Stimulated activated CD4-positive, alpha-beta T cell treated with anti-CD3 and anti-CD28 coated beads, Interleukin-15, amount 100 ng/mL, for 1 hour (primary cell): Measurements from ENCODE around the gene FKRP.
"Not testable (repeated sequence)": the region's sequence is repeated elsewhere in the genome, so short reads cannot be mapped to it uniquely, and the experiment has no call there.

Experiments
- DNase-seq, 2 donors: peaks; one replicate each; pipeline ENCODE4 v3.0.0-alpha.2; 2020; ENCODE audit warnings: low read depth in 1 of 2, low spot score in 1 of 2

FKRP gene, protein sequence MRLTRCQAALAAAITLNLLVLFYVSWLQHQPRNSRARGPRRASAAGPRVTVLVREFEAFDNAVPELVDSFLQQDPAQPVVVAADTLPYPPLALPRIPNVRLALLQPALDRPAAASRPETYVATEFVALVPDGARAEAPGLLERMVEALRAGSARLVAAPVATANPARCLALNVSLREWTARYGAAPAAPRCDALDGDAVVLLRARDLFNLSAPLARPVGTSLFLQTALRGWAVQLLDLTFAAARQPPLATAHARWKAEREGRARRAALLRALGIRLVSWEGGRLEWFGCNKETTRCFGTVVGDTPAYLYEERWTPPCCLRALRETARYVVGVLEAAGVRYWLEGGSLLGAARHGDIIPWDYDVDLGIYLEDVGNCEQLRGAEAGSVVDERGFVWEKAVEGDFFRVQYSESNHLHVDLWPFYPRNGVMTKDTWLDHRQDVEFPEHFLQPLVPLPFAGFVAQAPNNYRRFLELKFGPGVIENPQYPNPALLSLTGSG

DNA sequence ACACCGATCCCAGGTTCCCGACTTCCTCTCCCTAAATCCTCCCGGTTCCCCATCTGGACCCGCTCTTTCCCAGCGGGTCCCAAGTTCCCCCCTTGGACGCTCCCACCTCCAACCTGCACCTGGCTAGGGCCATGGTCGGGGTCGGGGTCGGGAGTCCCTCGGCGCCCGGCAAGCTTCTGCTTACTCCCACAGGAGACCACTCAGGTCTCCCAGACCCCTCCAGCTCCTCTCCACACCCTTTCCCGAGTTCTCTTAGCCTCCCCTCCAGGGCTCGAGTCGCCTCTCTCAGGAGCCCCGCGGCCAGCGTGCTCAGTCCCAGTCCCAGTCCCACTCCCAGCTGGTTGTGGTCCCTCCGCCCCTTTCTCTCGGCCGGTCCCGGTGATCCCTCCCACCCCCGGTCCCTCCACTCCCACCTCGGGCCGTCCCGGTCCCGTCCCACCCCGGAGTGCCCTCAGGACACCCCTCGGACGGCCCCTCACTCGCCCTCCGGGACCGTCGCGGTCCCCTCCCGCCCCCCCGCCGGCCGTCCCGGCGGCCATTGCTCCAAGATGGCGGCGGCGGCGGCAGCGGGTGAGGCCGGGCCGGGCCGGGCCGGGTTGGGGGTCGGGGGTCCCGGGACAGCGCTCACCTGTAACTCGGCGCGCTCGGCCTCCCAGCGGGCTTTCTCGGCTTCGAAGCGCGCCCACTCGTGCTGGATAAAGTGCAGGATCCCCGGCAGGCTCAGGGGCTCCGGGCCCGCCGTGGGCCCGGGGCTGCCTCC lies at the start of gene FKRP:
Gene FKRP, plus strand, starts transcription at position 537 of the 760 bp plus-strand sequence. CDS start 9,394 bp downstream, outside the sequence.
- DNase-seq, result peak in 1 of 2 donors; percentile 35

GRCh38 chr19:46696866-46697203 lies 49.0 kb upstream of the FKRP start:
- no peak for DNase-seq

DNA sequence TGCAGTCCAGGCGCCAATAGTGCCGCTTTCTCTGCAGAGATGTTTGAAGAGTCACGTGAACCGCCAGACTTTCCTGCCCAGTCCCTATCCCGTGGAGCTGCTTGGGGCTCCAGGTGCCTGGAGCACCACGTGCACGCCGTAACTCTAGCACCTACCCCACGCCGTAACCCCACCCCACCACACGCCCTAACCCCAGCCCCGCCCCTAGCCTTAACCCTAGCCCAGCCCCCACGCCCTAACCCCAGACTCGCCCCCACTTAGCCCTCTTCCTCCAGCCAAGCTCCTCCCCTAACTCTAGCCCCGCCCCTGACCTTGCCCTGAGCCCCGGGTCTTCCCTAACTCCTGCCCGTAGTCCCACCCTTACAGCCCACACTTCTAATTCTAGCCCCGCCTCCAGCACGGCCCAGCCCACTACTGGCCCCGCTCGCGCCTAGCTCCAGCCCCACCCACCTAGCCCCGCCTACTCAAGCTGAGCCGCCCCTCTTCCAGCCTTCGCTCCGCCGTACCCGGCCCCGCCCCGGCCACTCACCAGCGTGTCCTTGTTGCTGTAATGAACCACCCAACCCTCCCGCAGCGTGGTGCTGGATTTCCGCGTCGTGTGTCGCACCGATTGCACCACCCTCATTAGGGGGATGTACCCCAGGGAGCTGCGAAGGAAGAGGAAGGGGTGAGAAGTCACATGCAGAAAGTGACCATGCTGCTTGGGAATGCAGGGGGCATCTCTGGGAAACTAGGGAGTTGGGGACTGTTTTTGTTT lies 48.5 kb upstream of the FKRP start:
- no peak for DNase-seq

- no peak for DNase-seq
Observed at GRCh38 chr19:46698395-46699321, 47.2 kb upstream of the FKRP start.

DNA sequence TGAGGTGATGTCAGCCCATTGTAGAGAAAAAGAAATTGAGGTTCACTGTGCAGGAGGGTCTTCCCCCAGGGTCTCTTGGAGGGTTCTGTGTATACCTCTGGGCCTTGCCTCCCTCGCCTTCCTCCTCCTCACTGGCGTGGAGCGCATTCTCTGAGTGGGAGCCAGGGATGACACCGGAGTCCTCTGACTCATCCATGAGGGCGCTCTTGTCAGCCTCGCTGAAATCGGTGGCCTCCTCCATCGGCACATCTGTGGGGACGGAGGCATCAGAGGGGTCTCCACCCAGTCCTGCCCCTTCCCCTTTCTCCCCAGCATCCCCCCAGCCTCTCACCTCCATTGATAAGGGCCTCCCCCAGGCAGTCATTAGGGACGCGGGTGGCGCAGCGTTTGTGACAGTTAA lies 45.2 kb upstream of the FKRP start:
- DNase-seq, result no peak

DNA sequence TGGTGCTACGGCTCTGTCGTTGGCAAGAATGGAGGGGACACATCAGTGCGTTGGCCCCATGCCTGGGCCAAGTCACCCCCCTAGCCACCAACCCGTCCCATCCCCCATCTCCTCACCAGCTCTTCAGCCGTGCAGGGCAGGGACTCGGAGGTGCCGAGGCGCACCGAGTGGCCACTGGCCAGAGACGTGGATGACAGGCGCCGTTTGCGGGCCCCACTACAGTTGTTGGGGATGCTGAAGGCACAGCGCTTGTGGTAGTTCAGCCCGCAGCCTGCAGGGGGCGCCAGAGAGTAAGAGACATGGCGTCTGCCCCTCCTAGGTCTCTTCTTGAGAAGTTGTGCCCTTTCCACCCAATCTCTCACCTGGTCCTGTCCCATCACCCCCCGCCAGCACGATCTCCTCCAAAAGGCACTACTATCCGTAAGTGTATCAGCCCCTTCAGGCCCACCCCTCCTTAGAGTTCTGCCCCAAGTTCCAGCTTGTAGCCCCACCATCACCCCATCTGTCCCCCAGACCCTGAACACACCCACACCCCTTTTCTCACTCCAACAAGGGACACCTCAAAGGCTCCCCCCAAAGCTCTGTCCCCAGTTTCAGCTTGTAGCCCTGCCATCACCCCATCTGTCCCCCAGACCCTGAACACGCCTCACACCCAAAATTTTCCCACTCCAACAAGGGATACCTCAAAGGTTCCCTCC lies 41.3 kb upstream of the FKRP start:
- DNase-seq, result peak; percentile 73 to 85

GRCh38 chr19:46710687-46711086 lies 35.2 kb upstream of the FKRP start:
- DNase-seq, result no peak

DNA sequence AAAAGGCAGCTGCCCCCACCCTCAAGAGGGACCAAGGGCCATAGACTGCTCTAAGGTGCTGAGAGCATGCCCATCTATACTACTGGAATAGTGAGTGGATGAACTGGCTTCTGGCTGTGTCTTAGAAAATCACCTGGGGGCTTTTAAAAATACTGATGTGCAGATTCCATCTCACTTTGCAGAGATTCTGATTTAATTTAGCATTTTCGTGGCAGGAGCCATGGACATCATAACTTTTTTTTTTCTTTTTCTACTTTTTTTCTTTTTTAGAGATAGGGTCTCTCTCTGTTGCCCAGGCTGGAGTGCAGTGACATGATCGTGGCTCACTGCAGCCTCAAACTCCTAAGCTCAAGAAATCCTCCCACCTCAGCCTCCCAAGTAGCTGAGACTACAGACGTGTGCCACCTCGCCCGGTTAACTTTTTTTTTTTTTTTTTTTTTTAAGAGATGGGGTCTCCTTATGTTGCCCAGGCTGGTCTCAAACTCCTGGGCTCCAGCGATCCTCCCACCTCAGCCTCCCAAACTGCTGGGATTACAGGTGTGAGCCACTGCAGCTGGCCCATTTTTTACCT lies 33.0 kb upstream of the FKRP start:
- not testable (repeated sequence) for DNase-seq

DNA sequence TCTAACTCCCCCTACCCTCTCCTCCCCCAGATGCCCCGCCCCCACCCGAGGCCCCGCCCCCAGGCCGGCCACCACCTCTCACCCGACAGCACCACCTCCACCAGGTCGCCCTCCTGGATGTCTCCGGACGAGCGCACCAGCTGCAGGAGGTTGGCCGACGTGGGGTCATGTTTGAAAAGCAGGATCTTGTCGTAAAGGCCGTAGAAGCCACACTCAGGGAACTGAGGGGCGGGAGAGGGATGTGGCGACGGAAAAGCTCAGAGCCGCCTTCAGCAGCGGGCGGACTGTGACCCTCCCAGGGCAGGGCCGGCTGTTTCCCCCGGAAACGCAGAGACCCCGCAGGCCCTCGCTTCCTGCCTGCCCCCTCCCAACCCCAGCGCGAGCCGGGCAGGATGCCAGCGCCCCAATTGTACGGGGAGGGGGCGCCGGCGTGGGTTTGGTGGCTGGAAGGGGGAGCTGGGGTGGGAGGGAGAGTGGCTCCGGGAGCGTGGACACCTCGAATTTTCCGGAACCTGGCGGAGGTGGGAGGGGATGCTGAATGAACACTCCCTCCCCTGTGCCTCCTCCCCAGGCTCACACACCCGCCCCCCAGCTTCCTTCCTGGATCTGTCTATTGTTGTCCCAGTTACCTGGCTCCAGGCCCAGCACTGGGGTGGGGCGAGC lies 31.9 kb upstream of the FKRP start:
- peak; percentile 41 to 65 for DNase-seq

DNA sequence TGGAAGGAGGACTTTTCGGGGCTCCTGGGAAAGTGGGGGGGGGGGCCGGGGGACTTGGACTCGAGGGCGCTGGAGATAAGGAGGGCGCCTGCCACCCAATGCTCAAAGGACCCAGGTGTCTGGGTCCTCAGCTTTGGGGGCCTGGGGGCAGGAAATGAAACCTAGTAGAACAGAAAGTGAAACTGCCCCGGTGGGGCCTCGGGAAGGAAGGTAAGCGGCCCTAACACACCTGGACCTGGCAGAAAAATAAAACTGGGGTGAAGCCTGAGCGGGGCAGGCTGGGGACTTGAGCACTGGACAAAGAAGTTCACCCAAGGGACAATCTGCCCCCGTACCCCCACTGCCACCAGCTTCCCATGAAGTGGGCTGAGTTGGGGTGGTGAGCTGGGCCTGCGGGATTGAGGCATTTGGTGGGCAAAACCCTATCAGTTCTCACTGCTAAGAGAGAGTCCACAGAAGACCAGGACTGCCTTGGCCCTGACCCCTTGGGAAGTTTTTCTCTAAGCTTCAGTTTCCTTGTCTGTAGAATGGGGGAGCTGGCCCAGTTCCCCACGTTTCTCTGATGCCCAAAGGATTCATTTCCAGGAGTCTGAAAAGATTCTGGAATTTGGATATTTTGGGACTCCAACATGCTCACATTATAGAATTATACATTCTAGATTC lies 31.3 kb upstream of the FKRP start:
- peak in 1 of 2 donors; percentile 30 for DNase-seq

- no peak for DNase-seq
Observed at GRCh38 chr19:46715620-46715974, 30.3 kb upstream of the FKRP start.

DNA sequence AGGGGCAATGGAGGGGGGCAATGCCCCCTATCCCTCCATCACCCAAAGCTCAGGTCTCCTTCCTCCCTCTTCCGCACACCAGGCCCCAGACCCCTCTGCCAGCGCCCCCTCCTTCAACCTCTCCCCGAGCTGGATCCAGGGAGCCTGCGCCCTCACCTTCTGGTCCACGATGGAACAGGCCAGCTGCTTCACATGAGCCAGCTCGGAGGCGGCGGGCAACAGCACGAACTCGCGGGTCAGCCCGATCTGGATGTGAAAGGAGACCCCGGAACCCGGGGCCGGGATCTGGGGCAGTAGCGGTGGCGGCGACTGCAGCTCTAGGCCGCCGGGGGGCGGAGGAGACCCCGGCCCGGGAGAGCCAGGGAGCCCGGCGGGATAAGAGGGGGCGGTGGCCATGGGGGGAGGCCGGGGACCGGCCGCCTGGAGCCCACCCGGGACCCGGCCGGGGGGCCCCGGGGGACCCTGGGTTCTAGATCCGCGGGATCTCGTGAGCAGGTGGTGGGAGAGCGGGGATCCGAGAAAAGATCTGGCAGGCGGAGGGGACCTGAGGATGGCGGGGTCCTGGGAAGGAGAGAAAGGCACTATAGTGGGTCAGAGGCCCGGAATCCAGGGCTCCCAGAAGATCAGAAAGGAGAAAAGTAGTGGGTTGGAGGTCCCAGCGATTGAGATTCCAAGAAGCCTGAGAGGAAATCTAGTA lies 29.7 kb upstream of the FKRP start:
- DNase-seq, result no peak

GRCh38 chr19:46716672-46717033 lies 29.2 kb upstream of the FKRP start:
- DNase-seq, result no peak

- peak; percentile 70 to 89 for DNase-seq
Observed at GRCh38 chr19:46717034-46717715, 28.7 kb upstream of the FKRP start, which contains the start of gene PRKD2. PRKD2 (minus strand) TSS chr19:46717114; CDS start chr19:46716370, 744 bp downstream.

- no peak for DNase-seq
Observed at GRCh38 chr19:46717716-46718143, 28.1 kb upstream of the FKRP start.

DNA sequence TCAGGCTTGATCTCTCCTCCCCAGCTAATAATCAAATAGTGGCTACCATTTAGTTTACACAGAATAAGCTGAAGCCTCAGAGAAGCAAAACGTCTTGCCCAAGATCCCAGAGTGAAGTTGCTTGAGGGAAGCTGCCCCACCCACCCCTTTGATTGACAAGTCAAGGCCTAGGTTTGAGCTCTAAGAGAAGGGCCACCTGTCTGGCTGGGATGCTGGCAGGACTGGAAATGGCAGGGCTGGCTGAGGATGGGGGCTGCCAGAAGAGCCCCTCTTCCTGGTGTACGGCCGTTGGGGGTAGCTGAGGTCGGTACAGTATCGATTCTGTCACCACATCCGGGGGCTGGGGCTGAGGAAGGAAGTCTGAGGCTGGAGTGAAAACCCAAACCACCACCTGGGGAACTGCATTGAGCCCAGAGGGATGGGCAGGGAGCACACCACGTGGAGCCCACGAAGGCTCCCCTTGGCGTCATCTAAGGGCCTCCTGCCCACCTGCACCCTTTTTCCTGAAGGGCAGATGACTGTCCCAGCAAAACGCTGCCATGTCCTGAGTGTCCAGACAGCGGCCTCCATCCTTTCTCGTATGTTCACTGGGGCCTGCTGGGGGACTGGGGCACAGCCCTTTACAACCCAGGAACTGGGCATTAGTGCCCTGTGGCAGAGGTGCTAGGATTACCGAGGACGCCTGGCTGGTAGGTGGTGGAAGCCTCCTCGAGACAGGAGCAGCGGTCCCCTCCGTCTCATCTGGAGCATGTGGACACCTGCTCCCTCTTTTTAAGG lies 27.5 kb upstream of the FKRP start:
- DNase-seq, result peak in 1 of 2 donors; percentile 34
